HepG2 (cell line): ENCODE results near the gene CDC25C. TPM values are rescaled to one million over a fixed set of nuclear protein-coding genes. Genes with fewer than 3 reads are reported as not detected.

Experiments used
- BCL6 ChIP-seq: IDR thresholded peaks from 2 replicates; pipeline ENCODE4 v1.6.1; 2016; ENCODE audit warnings: missing genetic modification reagents, missing compliant biosample characterization
- BRD4 ChIP-seq: sonication (generic); formaldehyde crosslinking; IDR thresholded peaks from 2 replicates; pipeline ENCODE4 v1.4.0; 2020; ENCODE audit warnings: missing genetic modification reagents
- CCDC6 ChIP-seq: sonication (generic); formaldehyde crosslinking; IDR thresholded peaks from 2 replicates; pipeline ENCODE4 v1.8.1; 2022; ENCODE audit warnings: mild to moderate bottlenecking, missing genetic modification reagents, moderate library complexity
- DPF2 ChIP-seq: sonication (generic); formaldehyde crosslinking; IDR thresholded peaks from 2 replicates; pipeline ENCODE4 v1.4.0; 2020; ENCODE audit warnings: mild to moderate bottlenecking, low read depth, missing genetic modification reagents, borderline replicate concordance
- FOSL2 ChIP-seq: sonication (generic); formaldehyde crosslinking; IDR thresholded peaks from 2 replicates; pipeline ENCODE4 v1.4.0; 2020; ENCODE audit warnings: missing genetic modification reagents
- FOXO1 ChIP-seq: sonication (generic); formaldehyde crosslinking; IDR thresholded peaks from 2 replicates; pipeline ENCODE4 v1.4.0; 2020; ENCODE audit warnings: missing genetic modification reagents
- MED1 ChIP-seq: sonication (generic); formaldehyde crosslinking; IDR thresholded peaks from 2 replicates; pipeline ENCODE4 v1.4.0; 2020; ENCODE audit warnings: missing genetic modification reagents
- POGZ ChIP-seq: sonication (generic); formaldehyde crosslinking; IDR thresholded peaks from 2 replicates; pipeline ENCODE4 v1.4.0; 2020; ENCODE audit warnings: mild to moderate bottlenecking, missing genetic modification reagents
- RAD21 ChIP-seq: fragments of 450-650 bp; formaldehyde crosslinking; IDR thresholded peaks from 2 replicates; pipeline ENCODE4 v1.5.0; 2020; ENCODE audit warnings: mild to moderate bottlenecking
- REL ChIP-seq: sonication (generic); formaldehyde crosslinking; conservative IDR thresholded peaks from 2 replicates; pipeline ENCODE4 v1.8.0; 2022; ENCODE audit warnings: mild to moderate bottlenecking, missing genetic modification reagents, moderate library complexity
- RXRB ChIP-seq: IDR thresholded peaks from 2 replicates; pipeline ENCODE4 v1.6.1; 2016; ENCODE audit warnings: borderline replicate concordance, missing genetic modification reagents, missing compliant biosample characterization
- SRSF1 ChIP-seq: fragments of 200-400 bp; formaldehyde crosslinking; optimal IDR thresholded peaks from 2 replicates; pipeline ENCODE3; 2017; ENCODE audit warnings: mild to moderate bottlenecking, low read depth, low read length, moderate library complexity
- STAG1 ChIP-seq: sonication (generic); formaldehyde crosslinking; IDR thresholded peaks from 2 replicates; pipeline ENCODE4 v1.4.0; 2020; ENCODE audit warnings: missing genetic modification reagents
- YEATS4 ChIP-seq: sonication (generic); formaldehyde crosslinking; IDR thresholded peaks from 2 replicates; pipeline ENCODE4 v1.4.0; 2020; ENCODE audit warnings: missing genetic modification reagents, borderline replicate concordance
- ZMYM2 ChIP-seq: sonication (generic); formaldehyde crosslinking; IDR thresholded peaks from 2 replicates; pipeline ENCODE4 v1.8.0; 2022; ENCODE audit warnings: mild to moderate bottlenecking, missing genetic modification reagents
- ZMYM4 ChIP-seq: sonication (generic); formaldehyde crosslinking; IDR thresholded peaks from 2 replicates; pipeline ENCODE4 v1.8.1; 2023; ENCODE audit warnings: mild to moderate bottlenecking, missing genetic modification reagents
- ZNF430 ChIP-seq: sonication (generic); formaldehyde crosslinking; IDR thresholded peaks from 2 replicates; pipeline ENCODE4 v1.9.0; 2021; ENCODE audit warnings: mild to moderate bottlenecking, missing genetic modification reagents
- ZNF570 ChIP-seq: sonication (generic); formaldehyde crosslinking; IDR thresholded peaks from 2 replicates; pipeline ENCODE4 v1.4.0; 2020; ENCODE audit warnings: mild to moderate bottlenecking, missing genetic modification reagents, borderline replicate concordance
- ZNF670 ChIP-seq: sonication (generic); formaldehyde crosslinking; IDR thresholded peaks from 2 replicates; pipeline ENCODE4 v1.8.0; 2022; ENCODE audit warnings: mild to moderate bottlenecking, missing genetic modification reagents, borderline replicate concordance
- ZNF749 ChIP-seq: sonication (generic); formaldehyde crosslinking; IDR thresholded peaks from 2 replicates; pipeline ENCODE4 v1.8.0; 2022; ENCODE audit warnings: mild to moderate bottlenecking, missing genetic modification reagents, moderate library complexity, borderline replicate concordance
- ZNF772 ChIP-seq: sonication (generic); formaldehyde crosslinking; IDR thresholded peaks from 2 replicates; pipeline ENCODE4 v1.5.0; 2020; ENCODE audit warnings: mild to moderate bottlenecking, missing genetic modification reagents
- polyA plus RNA-seq, 8 experiments: library from polyadenylated mRNA; depleted of rRNA in 3 of 8; stranded (reverse) in 7 of 8; unstranded in 1 of 8; fragments of >200 nt; fragmentation: Illumina TruSeq in 4 of 8; extraction: Trizol in 4 of 8; gene quantifications; 2 replicates each; pipeline versions ENCODE4 v1.2.1 to v1.2.3, GENCODE V29; 2011 to 2016; ENCODE audit warnings: low read depth in 4 of 8, missing spikeins in 1 of 8, mixed read lengths in 1 of 8; ENCODE audit not compliant: insufficient read depth in 1 of 8
- total RNA-seq, 5 experiments: library from RNA; depleted of rRNA; stranded (reverse); fragments of >200 nt; fragmentation: Illumina TruSeq; extraction: Trizol; gene quantifications; 2 replicates each; pipeline ENCODE4 v1.2.3, GENCODE V29; 2016; ENCODE audit warnings: low read depth in 1 of 5
- TF ChIP-seq, protein P1 (sequence below): IDR thresholded peaks from 2 replicates; pipeline ENCODE4 v1.6.1; 2016; ENCODE audit warnings: missing compliant biosample characterization, missing genetic modification reagents, borderline replicate concordance
- TF ChIP-seq, protein P2 (sequence below): sonication (generic); formaldehyde crosslinking; IDR thresholded peaks from 2 replicates; pipeline ENCODE4 v1.4.0; 2020; ENCODE audit warnings: missing genetic modification reagents
- TF ChIP-seq, protein P3 (sequence below): sonication (generic); formaldehyde crosslinking; IDR thresholded peaks from 2 replicates; pipeline ENCODE4 v1.4.0; 2020; ENCODE audit warnings: missing genetic modification reagents
- TF ChIP-seq, protein P4 (sequence below): sonication (generic); formaldehyde crosslinking; IDR thresholded peaks from 2 replicates; pipeline ENCODE4 v1.4.0; 2020; ENCODE audit warnings: missing genetic modification reagents

The CDC25C gene
- total and polyA plus RNA-seq, 2 of the 13 experiments (the other 11 are each of a cell fraction or from before 2014, with no cell fraction given), result 17.7 to 27.6 TPM

DNA sequence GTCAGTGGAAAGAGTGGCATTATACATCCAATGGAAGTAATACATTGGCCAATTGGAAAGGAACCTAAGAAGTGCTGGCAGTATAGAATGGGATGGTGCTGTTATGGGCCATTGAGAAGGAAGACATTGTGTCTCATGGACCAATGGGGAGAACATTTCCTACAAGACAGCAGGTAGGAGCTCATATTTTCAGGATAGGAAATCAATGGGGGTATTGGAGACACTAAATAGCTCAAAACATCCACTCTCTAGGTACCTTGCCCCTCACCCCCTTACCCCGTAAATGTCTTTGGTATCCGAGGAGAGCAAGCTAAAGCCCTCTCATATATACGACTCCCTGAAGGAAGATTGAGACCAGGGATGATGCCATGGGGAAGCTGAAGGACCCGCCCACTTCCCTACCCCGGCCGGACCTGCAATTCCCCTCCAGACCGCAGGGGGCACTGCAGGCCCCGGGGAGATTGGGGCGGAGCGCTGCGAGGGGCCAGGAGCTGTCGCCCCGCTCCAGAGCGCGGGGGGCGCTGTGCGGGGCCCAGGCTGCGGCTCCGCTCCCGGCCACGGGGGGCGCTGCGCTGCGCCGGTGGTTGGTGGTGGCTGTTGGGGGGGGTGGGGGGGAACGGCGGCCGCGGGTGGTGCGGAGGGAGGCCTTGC is 20.6 kb upstream of the CDC25C start, which contains the start of gene KDM3B (continued):
- TF ChIP-seq ZNF670 (CRISPR knock-in tag), result 0 out of 2 replicates have a peak, but pooled peaks have one; percentile 42
- peak; percentile 29; the same call in 1 of the 2 replicates for TF ChIP-seq STAG1
- TF ChIP-seq REL (CRISPR knock-in tag), result no peak
- TF ChIP-seq ZNF749, result 0 out of 2 replicates have a peak, but pooled peaks have one; percentile 7
- no peak for TF ChIP-seq DPF2
- TF ChIP-seq, protein P1, sequence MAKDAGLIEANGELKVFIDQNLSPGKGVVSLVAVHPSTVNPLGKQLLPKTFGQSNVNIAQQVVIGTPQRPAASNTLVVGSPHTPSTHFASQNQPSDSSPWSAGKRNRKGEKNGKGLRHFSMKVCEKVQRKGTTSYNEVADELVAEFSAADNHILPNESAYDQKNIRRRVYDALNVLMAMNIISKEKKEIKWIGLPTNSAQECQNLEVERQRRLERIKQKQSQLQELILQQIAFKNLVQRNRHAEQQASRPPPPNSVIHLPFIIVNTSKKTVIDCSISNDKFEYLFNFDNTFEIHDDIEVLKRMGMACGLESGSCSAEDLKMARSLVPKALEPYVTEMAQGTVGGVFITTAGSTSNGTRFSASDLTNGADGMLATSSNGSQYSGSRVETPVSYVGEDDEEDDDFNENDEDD (CRISPR knock-in tag), result peak; percentile 24; the same call in 1 of the 2 replicates
- no peak for TF ChIP-seq ZNF570 (CRISPR knock-in tag)
- TF ChIP-seq, protein P2, sequence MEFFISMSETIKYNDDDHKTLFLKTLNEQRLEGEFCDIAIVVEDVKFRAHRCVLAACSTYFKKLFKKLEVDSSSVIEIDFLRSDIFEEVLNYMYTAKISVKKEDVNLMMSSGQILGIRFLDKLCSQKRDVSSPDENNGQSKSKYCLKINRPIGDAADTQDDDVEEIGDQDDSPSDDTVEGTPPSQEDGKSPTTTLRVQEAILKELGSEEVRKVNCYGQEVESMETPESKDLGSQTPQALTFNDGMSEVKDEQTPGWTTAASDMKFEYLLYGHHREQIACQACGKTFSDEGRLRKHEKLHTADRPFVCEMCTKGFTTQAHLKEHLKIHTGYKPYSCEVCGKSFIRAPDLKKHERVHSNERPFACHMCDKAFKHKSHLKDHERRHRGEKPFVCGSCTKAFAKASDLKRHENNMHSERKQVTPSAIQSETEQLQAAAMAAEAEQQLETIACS, result no peak
- TF ChIP-seq YEATS4 (CRISPR knock-in tag), result 0 out of 2 replicates have a peak, but pooled peaks have one; percentile 14
- TF ChIP-seq BCL6 (CRISPR knock-in tag), result 0 out of 2 replicates have a peak, but pooled peaks have one; percentile 42
- 0 out of 2 replicates have a peak, but pooled peaks have one; percentile 15 for TF ChIP-seq FOSL2 (CRISPR knock-in tag)
- TF ChIP-seq ZNF430, result no peak
- TF ChIP-seq FOXO1, result peak; percentile 43; the same call in 1 of the 2 replicates
- peak; percentile 76; the same call in 1 of the 2 replicates for TF ChIP-seq ZMYM2 (CRISPR knock-in tag)
- TF ChIP-seq ZNF772 (CRISPR knock-in tag), result peak; percentile 79; the same call in 1 of the 2 replicates
- TF ChIP-seq SRSF1, result no peak
- peak; percentile 65; the same call in 1 of the 2 replicates for TF ChIP-seq RAD21
- peak; percentile 27; the same call in 1 of the 2 replicates for TF ChIP-seq RXRB (CRISPR knock-in tag)
- TF ChIP-seq MED1, result peak; percentile 61
- peak; percentile 100 for TF ChIP-seq ZMYM4 (CRISPR knock-in tag)
- TF ChIP-seq, protein P3, sequence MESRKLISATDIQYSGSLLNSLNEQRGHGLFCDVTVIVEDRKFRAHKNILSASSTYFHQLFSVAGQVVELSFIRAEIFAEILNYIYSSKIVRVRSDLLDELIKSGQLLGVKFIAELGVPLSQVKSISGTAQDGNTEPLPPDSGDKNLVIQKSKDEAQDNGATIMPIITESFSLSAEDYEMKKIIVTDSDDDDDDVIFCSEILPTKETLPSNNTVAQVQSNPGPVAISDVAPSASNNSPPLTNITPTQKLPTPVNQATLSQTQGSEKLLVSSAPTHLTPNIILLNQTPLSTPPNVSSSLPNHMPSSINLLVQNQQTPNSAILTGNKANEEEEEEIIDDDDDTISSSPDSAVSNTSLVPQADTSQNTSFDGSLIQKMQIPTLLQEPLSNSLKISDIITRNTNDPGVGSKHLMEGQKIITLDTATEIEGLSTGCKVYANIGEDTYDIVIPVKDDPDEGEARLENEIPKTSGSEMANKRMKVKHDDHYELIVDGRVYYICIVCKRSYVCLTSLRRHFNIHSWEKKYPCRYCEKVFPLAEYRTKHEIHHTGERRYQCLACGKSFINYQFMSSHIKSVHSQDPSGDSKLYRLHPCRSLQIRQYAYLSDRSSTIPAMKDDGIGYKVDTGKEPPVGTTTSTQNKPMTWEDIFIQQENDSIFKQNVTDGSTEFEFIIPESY (CRISPR knock-in tag), result peak; percentile 92
- peak; percentile 100 for TF ChIP-seq POGZ
- TF ChIP-seq BRD4 (CRISPR knock-in tag), result peak; percentile 46; the same call in 1 of the 2 replicates
- TF ChIP-seq, protein P4, sequence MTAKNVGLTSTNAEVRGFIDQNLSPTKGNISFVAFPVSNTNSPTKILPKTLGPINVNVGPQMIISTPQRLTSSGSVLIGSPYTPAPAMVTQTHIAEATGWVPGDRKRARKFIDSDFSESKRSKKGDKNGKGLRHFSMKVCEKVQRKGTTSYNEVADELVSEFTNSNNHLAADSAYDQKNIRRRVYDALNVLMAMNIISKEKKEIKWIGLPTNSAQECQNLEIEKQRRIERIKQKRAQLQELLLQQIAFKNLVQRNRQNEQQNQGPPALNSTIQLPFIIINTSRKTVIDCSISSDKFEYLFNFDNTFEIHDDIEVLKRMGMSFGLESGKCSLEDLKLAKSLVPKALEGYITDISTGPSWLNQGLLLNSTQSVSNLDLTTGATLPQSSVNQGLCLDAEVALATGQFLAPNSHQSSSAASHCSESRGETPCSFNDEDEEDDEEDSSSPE (CRISPR knock-in tag), result peak; percentile 45; the same call in 1 of the 2 replicates
- TF ChIP-seq CCDC6 (CRISPR knock-in tag), result no peak
